OCI-LY3 (cell line): ENCODE measurements around the gene COL13A1.

ENCODE experiments used
- H2AFZ ChIP-seq: fragments of 200-600, 300-600 bp; shearing (Covaris generic); 2 replicates; pipeline ENCODE4 v1.6.0; 2014; ENCODE audit warnings: antibody characterized with exemption, low read depth, low read length
- H3K27ac ChIP-seq: fragments of 200-600, 300-600 bp; sonication (generic); 2 replicates; pipeline ENCODE4 v1.5.1; 2014; ENCODE audit warnings: mild to moderate bottlenecking, low read length, moderate library complexity, mixed read lengths
- H3K27me3 ChIP-seq: fragments of 200-600, 300-600 bp; sonication (generic); 2 replicates; pipeline ENCODE4 v1.6.1; 2014; ENCODE audit warnings: low read depth, low read length, mixed read lengths
- H3K36me3 ChIP-seq: fragments of 200-600, 300-600 bp; sonication (generic); replicated peaks from 2 replicates; pipeline ENCODE3; 2014; ENCODE audit warnings: low read depth, low read length, mixed read lengths
- H3K4me1 ChIP-seq: fragments of 300-600, 200-600 bp; sonication (generic); 2 replicates; pipeline ENCODE4 v1.6.1; 2014; ENCODE audit warnings: low read length, mixed read lengths
- H3K4me2 ChIP-seq: fragments of 200-600, 300-600 bp; sonication (generic); 2 replicates; pipeline ENCODE4 v1.6.1; 2014; ENCODE audit warnings: low read length, mixed read lengths
- H3K4me3 ChIP-seq: fragments of 300-600, 200-600 bp; sonication (generic); 2 replicates; pipeline ENCODE4 v1.5.1; 2014; ENCODE audit warnings: antibody characterized with exemption, mild to moderate bottlenecking, low read length, moderate library complexity
- H3K79me2 ChIP-seq: fragments of 300-600, 200-600 bp; shearing (Covaris generic); 2 replicates; pipeline ENCODE4 v1.6.1; 2014; ENCODE audit warnings: mild to moderate bottlenecking, low read length, mixed read lengths
- H3K9ac ChIP-seq: fragments of 300-600, 200-600 bp; shearing (Covaris generic); 2 replicates; pipeline ENCODE4 v1.6.0; 2014; ENCODE audit warnings: mild to moderate bottlenecking, low read length, moderate library complexity
- H3K9me3 ChIP-seq: fragments of 200-600, 300-600 bp; shearing (Covaris generic); 2 replicates; pipeline ENCODE4 v1.6.1; 2014; ENCODE audit warnings: low read length, mixed read lengths; ENCODE audit not compliant: insufficient read depth
- H4K20me1 ChIP-seq: fragments of 200-600, 300-600 bp; sonication (generic); 2 replicates; pipeline ENCODE4 v1.6.1; 2016; ENCODE audit warnings: low read length, mixed read lengths; ENCODE audit not compliant: insufficient read depth
- CTCF ChIP-seq: fragments of 200-600, 300-600 bp; sonication (generic); IDR thresholded peaks from 2 replicates; pipeline ENCODE4 v1.5.1; 2014; ENCODE audit warnings: antibody characterized with exemption, low read length, low read depth
- EZH2phosphoT487 ChIP-seq: fragments of 200-600 bp; shearing (Covaris generic); IDR thresholded peaks from 2 replicates; pipeline ENCODE4 v1.6.1; 2018; ENCODE audit warnings: antibody characterized with exemption, mixed run types, low read depth

Gene COL13A1

GRCh38 chr10:69939481-69939880 is 137.8 kb downstream of the COL13A1 start:
- Histone ChIP-seq H3K4me2 (no peak overlapping the region), H3K36me3 (no peaks in the 10 kb centered on the region)
- TF ChIP-seq EZH2phosphoT487 (no peak), CTCF (no peak)

GRCh38 chr10:69941730-69942129 is 140.0 kb downstream of the COL13A1 start:
- Histone ChIP-seq H3K4me2 (no peak overlapping the region), H3K27ac (no peak overlapping the region), H3K9ac (no peak overlapping the region), H2AFZ (no peak overlapping the region), H3K36me3 (no peaks in the 10 kb centered on the region), H3K4me1 (no peaks in the 10 kb centered on the region), H3K4me3 (no peak overlapping the region), H3K9me3 (no peaks in the 10 kb centered on the region), H4K20me1 (no peaks in the 10 kb centered on the region), H3K79me2 (no peaks in the 10 kb centered on the region), H3K27me3 (no peaks in the 10 kb centered on the region; the same call in 1 of the 2 replicates)
- TF ChIP-seq CTCF (no peak), EZH2phosphoT487 (no peak)

More at GRCh38 chr10:69939481-69939880, 137.8 kb downstream of the COL13A1 start:
- no peaks in the 10 kb centered on the region; the same call in 1 of the 2 replicates for H3K27me3 ChIP-seq
- no peak overlapping the region for H3K4me3 ChIP-seq
- H3K9me3 ChIP-seq: no peaks in the 10 kb centered on the region
- H3K27ac ChIP-seq: no peak overlapping the region
- H3K4me1 ChIP-seq: no peaks in the 10 kb centered on the region
- no peak overlapping the region for H2AFZ ChIP-seq
- H3K79me2 ChIP-seq: no peaks in the 10 kb centered on the region
- H4K20me1 ChIP-seq: no peaks in the 10 kb centered on the region
- H3K9ac ChIP-seq: no peak overlapping the region

DNA sequence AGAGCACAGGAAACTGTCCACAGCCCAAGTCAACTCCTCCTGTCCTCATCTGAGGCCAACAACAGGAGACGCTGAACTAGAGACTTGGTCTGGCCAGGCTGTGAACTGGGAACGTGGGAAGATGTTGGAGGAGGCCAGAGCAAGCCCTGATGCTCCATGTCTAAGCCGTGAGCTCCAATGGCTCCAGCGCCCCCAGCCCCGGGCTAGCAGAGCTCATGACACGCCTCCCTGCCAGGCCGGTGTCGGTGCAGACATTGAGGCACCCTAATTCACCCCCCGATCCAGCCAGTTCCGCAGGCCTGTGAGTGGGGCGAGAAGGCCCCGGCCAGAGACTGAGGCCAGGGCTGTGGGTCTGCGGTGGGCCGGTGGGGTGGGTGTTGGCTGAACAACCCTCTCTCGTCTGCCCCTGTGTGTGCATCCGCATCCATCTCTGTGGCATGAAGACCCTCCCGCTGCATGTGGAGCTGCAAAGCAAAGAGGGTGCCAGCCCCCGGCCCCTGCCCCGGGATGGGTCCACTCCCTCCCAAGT is 141.7 kb downstream of the COL13A1 start:
- Histone ChIP-seq H3K27me3 (no peaks in the 10 kb centered on the region), H3K9ac (no peak overlapping the region), H3K27ac (no peak overlapping the region), H3K79me2 (no peaks in the 10 kb centered on the region), H3K9me3 (no peaks in the 10 kb centered on the region), H3K4me2 (no peak overlapping the region), H2AFZ (no peak overlapping the region), H3K36me3 (no peaks in the 10 kb centered on the region), H3K4me3 (no peak overlapping the region), H3K4me1 (no peaks in the 10 kb centered on the region), H4K20me1 (no peaks in the 10 kb centered on the region)
- TF ChIP-seq CTCF: no peak
- TF ChIP-seq EZH2phosphoT487: no peak

DNA sequence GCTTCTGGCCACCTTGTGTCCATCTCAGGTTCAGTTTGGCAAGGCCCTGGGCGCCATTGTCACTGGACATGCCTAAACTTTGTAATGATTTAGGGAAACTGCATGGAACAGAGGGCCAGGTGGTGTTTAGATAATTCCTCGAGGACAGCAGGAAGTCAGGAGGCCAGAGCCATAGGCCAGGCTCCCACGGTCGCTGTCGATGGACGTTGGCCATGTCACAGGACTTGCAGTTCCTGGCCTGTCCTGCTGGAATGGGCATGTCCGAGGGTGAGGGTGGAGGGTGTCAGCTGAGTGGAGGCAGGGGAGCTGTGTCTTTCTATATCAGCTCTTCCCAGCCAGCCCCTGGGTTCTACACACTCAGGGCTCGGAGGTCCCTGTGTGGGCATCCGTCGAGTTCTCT is 143.1 kb downstream of the COL13A1 start:
- Histone ChIP-seq H3K27ac (no peak overlapping the region), H3K4me2 (no peak overlapping the region), H3K4me1 (no peaks in the 10 kb centered on the region), H2AFZ (no peak overlapping the region), H3K9me3 (no peaks in the 10 kb centered on the region), H3K36me3 (no peaks in the 10 kb centered on the region), H3K27me3 (no peaks in the 10 kb centered on the region), H3K9ac (no peak overlapping the region), H3K79me2 (no peaks in the 10 kb centered on the region), H3K4me3 (no peak overlapping the region), H4K20me1 (no peaks in the 10 kb centered on the region)
- no peak for TF ChIP-seq CTCF
- no peak for TF ChIP-seq EZH2phosphoT487
